Stimulated activated CD4-positive, alpha-beta T cell treated with anti-CD3 and anti-CD28 coated beads, Interleukin-1b, Interleukin-23, amount 100 ng/mL, for 4 hours (primary cell): ENCODE measurements around the gene PSMB5.

Experiments
- DNase-seq, 2 donors: peaks; one replicate each; pipeline ENCODE4 v3.0.0-alpha.2; 2020; ENCODE audit warnings: low read depth in 2 of 2

Gene PSMB5

DNA sequence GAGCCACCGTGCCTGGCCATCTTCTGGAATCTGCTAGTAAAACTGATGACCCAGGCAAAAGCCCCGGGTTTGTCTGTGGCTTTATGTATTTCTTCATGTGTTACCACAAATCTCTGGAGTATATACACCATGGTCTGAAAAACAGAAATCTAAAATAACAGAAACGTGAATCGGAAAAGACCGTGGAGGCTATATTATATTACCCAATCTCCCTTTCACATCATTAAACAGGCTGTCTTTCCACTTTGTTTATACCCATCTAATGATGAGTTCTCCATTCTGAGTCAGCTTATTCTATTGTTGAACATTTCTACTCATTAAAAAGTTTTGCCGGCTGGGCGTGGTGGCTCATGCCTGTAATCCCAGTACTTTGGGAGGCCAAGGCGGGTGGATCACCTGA is 42.8 kb downstream of the PSMB5 start:
- DNase-seq, result no peak

DNA sequence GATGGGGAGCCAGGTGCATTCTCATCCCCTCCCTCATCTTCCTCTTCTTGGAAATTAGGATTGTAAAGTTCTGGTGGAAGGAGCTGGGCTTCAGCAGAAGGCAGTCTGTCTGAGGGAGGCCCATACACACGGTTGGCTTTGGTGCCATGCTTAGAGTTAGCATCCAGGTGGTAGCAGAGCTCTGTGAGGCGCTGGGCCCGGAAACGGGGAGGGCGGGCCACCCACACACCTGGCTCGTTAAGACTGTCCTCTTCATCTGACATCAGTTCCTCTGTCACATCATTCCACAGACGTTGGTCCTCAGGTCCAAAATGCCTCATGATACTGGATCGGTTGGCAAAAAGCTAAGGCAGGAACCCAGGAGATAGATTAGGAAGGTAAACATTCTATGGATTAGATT is 47.4 kb downstream of the PSMB5 start:
- no peak for DNase-seq

DNA sequence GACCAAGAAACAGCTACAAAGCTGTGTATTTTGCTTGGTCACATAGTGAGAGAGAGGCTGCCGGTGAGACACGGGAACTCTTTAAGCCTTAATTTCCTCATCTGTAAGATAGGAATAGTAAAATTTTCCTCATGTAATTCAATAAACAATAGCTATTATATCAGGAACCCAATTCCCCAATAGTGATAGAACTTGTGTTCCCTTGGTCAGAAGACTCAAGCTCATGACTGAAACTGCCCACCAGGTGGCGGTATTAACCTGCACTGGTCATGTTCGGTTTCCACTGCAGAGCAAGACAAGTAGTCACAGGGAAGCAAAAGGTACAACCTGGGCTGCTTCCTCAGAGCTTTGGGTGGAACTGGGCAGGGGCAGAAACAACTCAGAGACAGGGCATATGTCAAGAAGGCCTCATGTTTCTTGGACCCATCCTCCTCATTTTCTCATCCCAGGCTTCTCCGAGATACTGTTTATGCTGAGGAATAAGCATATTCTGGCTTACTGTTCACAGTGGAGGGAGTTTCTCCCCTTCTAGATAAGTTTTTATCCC is 48.1 kb downstream of the PSMB5 start:
- peak; percentile 80 to 91 for DNase-seq

DNA sequence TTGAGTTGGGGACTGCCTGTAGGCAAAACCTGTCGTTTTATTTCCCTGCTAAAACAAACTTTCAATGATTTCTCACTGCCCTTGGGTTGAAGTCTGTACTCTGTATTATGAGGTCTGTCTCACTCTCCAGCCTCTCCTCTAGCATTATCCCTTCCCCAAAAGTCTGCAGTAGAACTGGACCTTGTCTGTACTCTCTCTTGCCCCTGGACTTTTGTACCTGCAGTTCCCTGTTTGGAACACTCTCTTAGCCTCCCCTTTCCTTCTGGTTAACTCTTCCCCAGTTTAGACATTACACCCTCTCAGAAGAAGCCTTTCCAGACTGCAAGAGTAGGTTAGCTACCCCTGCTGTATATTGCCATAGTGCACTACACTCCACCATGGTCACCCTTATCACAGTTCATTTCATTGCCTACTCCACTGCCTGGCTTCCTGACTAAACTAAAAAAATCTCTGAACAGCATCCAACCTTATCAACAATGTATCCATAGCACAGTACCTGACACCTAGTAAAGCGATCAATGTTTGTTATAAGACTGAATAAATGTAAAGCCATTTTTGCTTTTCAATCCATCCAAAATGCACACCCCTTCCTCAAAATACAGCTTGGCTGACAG is 48.7 kb downstream of the PSMB5 start:
- no peak for DNase-seq

DNA sequence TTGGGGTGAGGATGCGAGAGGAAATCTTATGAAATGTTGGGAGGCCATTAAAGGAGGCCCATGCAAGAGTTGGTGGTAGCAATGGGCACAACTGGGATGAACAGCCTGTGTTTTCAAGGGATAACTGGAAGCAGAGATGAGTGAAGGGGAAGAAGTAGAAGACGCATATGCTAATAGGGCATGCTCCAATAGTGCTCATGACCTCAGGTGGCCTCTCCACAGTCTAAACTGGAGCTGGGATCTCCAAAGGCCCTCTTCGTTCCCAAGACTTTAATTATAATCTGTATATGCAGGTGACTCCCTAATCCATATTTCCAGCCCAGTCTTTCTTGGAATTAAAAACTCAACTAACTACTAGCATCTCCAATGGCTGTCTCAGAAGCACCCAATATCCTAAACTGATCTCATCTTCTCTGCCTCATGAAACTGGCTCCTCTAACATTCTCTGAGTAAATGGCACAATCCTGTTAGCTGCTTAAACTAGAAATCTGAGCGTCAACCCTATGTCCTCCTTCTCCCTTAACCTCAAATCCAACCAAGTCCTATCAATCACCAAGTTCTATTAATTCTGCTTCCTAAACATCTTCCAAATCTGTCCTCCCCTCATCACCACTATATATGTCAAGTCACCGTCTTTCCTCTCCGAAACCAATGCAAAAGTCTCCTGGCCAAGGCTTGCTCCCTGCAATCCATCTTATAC is 49.6 kb downstream of the PSMB5 start:
- no peak for DNase-seq

DNA sequence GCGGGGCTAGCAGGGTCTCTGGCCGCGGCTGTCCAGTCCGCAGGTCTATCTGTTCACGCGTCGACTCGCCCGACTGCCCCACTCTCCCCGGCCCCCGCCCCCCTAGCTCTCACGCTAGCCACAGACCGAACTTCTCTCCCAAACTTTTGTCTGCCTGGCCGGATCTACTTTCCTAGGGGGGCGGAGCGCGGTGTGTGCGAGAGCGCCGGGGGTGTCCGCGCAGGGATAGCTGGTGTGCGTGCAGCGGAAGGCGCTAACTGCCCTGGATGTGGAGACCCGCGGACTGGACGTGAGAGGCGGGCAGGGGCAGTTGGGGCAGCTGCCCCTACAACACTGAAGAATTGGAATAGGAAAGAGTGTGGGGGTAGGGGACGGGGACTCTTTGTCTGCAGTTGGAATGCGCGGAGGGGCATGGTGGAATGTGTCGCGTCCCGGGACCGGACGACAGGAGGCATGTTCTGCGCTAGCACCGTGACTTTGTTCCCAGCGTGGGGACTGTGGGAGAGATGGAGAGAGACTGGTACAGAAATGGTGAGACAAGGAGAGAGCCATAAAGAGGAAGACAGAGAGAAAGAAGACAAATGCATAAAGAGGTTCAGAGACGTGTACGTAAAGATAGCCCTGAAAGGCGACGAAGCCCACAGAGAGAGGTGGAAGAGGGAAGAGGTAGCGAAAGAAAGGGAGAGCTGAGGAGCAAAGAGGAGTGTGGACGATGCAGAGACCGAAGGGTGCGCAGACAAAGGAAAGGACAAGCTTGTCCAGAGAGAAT is 52.0 kb downstream of the PSMB5 start, which contains the start of gene AJUBA:
Gene AJUBA, minus strand, starts transcription at position 75 of the 769 bp plus-strand sequence. CDS start 285 bp downstream, outside the sequence.
- DNase-seq, result peak; percentile 65 to 71

DNA sequence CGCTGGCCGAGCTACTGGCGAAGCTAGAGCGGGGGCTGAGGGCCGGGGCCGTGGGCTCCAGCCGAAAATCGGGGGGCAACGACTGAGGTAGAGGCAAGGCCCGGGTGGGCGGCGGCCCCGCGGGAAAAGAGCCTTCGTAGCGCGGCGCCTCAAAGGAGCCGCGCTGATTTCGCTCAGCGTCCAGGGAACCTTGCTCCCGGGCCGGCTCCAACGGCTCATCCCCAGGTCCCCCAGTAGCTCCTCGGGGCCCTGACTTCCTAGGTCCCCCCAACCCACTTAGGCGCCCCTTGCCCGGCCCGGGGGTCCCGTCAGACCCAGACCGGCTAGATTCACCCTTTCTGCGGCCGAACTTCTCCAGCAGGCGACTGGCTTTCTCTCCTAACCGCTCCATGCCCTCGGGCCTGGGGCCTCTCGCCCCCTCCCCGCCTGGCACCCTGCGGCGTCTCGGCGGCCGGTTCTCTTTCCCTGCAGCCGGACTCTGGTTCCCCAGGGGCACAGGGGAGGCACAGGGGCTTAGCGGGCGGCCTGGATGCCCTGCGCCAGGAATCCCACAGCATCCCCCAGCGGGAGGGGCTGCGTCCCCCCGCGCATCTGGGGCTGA is 52.7 kb downstream of the PSMB5 start:
- DNase-seq, result no peak

DNA sequence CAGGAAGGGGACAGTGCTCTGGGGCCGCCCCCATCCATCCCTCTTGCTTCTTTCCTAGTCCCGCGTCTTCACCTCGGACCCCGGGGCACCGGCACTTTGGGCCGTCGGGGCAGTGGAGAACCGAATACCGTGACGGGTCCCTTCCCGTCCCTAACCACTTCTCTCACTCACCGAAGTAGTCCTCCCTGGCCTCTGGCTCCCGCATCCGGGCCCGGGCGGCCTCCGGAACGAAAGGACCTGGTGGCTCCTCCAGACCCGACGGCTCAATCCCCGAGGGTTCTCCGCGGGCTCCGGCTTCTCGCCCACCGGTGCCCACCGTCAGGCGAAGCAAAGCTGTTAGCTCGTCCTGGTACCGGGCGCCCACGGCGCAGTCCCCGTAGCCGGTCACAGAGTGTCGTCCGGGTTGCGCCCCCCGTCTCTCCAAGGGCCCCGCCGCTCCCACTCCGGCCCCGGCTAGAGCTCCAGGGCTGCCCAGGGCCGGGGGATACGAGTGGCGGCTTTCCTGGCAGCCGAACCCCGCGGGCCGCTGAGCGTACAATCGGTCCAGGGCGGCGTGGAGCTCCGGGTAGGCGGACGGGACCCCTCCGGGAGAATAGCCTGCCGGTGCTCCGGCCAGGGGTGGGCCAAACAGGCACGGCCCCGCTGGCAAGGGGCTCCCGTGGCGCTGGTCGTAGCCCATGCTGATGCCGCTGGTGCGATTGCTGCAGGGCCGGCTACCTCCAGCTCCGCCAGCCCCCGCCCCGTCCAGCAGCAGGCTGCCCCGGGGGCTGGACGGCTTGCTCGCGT is 53.4 kb downstream of the PSMB5 start:
- DNase-seq, result peak in 1 of 2 donors; percentile 14

DNA sequence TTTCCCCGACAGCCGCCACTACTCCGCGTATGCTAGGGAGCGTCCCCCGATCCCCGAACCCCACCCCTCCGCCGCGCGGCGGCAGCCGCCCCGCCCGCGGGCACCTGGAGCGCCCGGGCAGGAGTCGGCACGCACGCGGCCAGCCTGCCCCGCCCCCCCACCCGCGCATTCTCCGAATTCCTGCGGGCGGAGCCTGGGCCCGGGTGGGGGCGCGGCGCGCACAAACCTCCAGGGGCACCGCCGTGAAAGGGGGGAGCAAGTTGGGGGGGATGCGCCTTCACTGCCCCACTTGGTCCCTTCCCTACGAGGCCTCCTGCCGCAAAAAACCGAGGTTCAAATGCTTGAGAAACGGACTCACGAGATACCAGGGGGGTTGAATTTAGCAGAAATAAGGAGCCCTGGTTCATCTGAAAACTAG is 54.0 kb downstream of the PSMB5 start:
- DNase-seq, result peak in 1 of 2 donors; percentile 46

DNA sequence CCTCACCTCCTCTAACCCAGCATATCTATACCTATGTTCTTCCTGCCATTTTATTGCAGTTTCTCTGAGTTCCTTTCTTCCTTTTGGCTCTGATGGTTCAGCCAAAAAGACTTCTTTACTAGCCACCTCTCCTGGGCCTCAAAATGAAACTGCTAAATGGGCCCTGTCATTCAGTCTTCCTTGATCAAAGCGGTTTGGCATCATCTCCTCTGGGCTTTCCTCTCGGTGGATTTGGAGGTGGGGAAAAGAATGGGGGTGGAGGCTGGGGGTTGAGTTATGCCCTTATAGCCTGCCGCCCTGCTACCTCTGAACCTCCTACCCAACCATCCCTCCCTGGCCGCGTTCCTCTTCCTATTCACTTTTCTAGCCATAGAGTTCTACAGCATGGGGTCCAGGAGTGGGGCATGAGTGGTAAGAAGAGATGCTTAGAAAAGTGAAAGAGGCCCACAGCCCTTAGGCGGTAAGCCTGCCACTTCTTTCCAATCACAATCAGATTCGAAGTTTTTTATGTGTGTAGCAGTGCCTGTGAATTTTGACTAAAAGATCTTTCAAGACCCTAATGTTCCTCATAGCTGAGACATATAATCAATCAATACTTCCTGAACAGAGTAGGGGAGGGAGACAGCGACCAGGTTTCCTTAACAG is 54.8 kb downstream of the PSMB5 start:
- DNase-seq, result no peak

DNA sequence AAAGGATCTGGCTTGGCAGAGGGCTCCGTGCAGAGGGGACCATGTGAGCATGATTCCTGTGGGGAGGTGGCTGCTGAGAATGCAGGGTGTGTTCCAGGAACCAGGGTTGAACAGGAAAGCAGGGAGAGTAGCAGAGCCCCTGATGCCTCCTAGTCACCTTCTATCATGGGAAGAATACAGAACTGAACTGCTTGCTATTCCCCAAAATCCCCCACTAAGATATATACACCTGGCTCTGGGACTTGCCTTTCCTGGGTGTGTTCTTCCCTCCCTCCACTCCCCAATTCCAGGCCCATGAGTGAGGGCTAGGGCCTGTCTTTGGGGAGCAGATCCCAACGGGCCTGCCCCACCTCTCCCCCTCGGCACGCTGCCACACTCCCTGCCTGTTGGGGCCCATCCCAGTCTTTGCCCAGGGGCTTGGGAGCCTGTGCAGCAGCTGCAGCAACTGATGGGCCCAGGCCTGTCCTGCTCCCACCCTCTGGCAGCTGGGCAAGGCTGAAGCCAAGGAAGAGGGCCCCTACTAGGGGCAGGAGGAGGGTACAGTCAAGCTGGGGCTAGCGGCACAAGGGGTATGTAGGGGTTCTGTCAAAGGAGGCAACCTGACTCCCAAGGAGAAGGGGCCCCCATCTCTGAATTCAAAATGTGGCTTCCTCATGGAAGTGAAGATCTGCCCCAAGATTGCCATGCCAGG is 55.6 kb downstream of the PSMB5 start:
- DNase-seq, result no peak

DNA sequence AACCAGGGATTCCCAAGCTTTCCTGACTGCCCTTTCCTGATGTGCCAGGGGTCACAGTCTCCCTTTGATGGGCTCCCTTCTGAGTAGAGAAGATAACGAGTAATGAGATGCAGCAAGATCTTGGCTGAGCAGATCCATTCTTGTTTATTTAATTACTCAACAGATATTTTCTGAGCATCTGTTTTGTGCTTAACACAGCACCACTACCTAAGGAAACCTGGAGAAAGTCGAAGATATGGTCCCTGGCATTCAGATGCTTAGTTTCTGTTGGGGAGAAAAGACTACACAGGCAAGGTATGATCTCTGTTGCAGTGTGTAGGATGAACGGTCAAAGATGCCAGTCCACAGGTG is 56.2 kb downstream of the PSMB5 start:
- DNase-seq, result no peak

DNA sequence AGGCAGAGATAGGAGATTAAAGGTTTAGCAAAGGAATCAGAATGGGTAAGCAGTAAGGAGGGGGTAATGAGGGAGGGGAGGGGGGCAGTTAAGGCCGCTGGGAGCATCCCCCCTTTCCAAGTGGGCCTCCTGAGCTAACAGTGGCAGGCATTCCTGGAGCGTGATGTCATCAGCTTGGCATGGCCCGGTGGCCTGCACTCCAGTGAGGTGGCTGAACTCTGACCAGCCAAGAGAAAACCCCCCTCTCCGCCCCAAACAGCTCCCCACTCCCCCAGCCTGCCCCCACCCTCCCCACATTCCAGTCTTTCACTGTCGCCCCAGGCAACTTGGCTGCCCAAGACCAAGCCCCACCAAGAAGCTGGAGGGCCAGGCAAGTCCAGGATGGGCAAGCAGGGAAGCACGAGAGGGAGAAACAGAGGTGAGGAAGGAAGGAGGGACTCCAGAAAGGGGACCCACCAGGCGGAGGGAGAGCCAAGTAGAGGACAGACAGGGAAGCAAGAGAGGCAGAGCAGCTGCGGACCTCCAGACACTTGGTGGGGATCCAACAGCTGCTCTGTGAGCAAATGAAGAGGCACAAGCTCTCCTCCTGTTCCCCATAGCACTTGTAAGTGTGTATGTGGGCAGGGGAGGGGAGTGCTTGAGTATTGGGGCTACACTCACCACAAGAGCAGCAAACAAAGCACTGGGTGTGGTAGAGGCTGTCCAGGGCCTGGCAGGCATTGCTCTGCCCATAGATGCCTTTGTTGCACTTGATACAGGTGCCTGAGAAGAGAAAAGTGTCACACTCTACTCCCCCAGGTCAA is 56.8 kb downstream of the PSMB5 start:
- no peak for DNase-seq

DNA sequence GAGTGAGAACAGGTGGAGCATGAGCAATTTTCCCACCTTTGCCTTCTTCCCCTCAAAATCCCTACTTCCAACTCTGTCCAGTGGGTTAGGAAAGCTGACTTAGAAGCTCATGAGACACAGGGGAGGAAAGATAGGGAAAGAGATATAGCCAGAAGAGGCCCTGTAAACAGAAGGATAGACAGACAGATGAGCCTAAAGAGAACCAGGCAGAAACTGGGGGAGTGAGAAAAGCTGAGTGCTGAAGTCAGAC is 57.3 kb downstream of the PSMB5 start:
- no peak for DNase-seq

DNA sequence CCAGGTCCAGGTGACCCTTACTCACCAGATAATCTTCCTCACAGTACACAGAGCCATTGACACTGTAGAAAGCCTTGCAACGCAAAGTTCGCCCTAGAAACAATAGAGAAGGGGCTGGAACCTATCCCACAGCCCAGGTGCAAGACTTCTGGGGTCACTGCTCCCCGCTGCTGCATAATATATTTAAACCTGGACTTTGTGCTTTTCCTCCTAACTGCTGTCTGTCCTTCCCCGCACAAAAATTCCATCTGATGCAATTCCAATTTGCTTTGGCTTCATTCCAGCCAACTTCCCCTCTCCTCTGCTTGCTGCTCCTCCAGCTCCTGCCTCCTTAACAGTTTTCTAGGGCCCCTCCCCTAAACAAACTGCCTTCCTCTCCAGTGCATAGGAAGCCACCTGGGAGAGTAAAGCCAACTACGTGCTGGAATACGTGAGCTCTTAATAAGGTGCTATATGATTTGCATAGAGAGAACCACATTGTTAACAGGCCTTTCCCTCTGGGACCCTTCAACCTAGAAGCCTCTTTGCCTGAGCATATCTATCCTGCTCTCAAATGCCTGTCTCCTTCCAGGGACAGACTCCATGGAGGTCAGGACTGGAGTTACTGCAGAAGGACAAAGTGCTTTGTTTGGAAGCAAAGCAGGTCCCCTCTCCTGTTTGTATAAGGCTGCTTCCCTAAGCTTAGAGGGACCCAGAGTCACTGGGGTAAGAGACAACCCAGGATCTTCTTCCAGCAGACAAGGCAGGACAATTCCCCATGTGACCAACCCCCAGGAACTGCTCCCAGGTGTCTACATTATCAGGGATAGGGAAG is 57.9 kb downstream of the PSMB5 start:
- no peak for DNase-seq
